Measurements from ENCODE around the gene PKP3. TPM values are rescaled to one million over a fixed set of nuclear protein-coding genes. Genes with fewer than 3 reads are reported as not detected.

PKP3 gene
- total and polyA plus RNA-seq, 9 of the 15 experiments (the other 6 are each of a cell fraction or from before 2014, with no cell fraction given), result 0.11 to 110 (median 30.7) TPM

GRCh38 chr11:352456-353031, 41.5 kb upstream of the PKP3 start (continued):
- no peak for TF ChIP-seq NKRF (IDR thresholded peaks at IDR 0.05; ENCODE audit: borderline replicate concordance)

GRCh38 chr11:353179-353873, 40.7 kb upstream of the PKP3 start:
- 14% methylated on average over 16 of the region's 16 CpGs for WGBS (ENCODE audit: insufficient coverage, low coverage, missing lambda C conversion rate)
- CTCF ChIA-PET (ENCODE audit: low intra/inter-chr PET ratio), result interaction anchor here (0.7 kb wide), 1 partner anchor 24 kb away, joined by 3 read pairs; no protein-coding TSS in a partner anchor
- Histone ChIP-seq H3K27me3 (ENCODE audit: control insufficient read depth in 2 of 2, insufficient read depth in 2 of 2, low read length in 2 of 2) (no peaks in the 10 kb centered on the region; a peak in 1 of 5 replicates), H4K20me1 (replicated peaks; ENCODE audit: control insufficient read depth, insufficient read depth, low read length) (no peaks in the 10 kb centered on the region), H3K4me1 (replicated peaks in 1 of 2; ENCODE audit: control insufficient read depth in 2 of 2, insufficient read depth in 2 of 2, low read length in 2 of 2) (peaks cover 65 to 69% of the 10 kb centered on the region in 2 experiments), H3K9me1 (ENCODE audit: control insufficient read depth, insufficient read depth, low read length) (no peaks in the 10 kb centered on the region), H3K4me2 (ENCODE audit: insufficient read depth, low read length) (peak overlapping the region; percentile 75), H3K36me3 (ENCODE audit: control insufficient read depth, insufficient read depth, low read length) (no peaks in the 10 kb centered on the region; the same call in 2 of the 3 replicates), H3K27ac (ENCODE audit: extremely low read depth, low read depth, low read length) (peak overlapping the region; percentile 98), H3K79me2 (ENCODE audit: control insufficient read depth, insufficient read depth, low read length) (peaks cover 8% of the 10 kb centered on the region; the same call in 1 of the 3 replicates), H3K9ac (ENCODE audit: insufficient read depth in 1 of 2, low read depth in 2 of 2, low read length in 2 of 2) (peak overlapping the region; percentile 65 to 87), H3K9me3 (replicated peaks; ENCODE audit: control insufficient read depth, insufficient read depth, low read depth, low read length) (peaks cover 9% of the 10 kb centered on the region), H2AFZ (ENCODE audit: low read depth, low read length) (peak overlapping the region; percentile 80), H3K4me3 (no peak overlapping the region)
- POLR2A ChIA-PET, result interaction anchor here (1.1 to 1.5 kb wide), 3 partner anchors 13 to 137 kb away, joined by 3 to 6 read pairs (median 5); no protein-coding TSS in a partner anchor
- BruUV-seq (replicated peaks), result no TSS peak
- in situ Hi-C loops (cut with MboI), result loop anchor here (5.0 kb wide), 1 partner anchor 41 kb away; the partner anchor contains the start of gene IFITM1
- peak; percentile 53 for ATAC-seq
- DNase-seq (ENCODE audit: extremely low read depth in 1 of 4, low spot score in 3 of 4), result peak in 3 of 4 experiments; percentile 14 to 78 (median 44)
- peak; percentile 67 for FAIRE-seq
- intact Hi-C loops (cut with micrococcal nuclease), result loop anchor here (5.0 kb wide), 1 partner anchor 86 kb away; no protein-coding TSS in a partner anchor
- TF ChIP-seq ZNF165 (CRISPR knock-in tag; IDR thresholded peaks at IDR 0.05; ENCODE audit: borderline replicate concordance) (0 out of 2 replicates have a peak, but pooled peaks have one; percentile 26), STAT5A (IDR thresholded peaks at IDR 0.05; ENCODE audit: borderline replicate concordance, low read length) (no peak), ZBTB1 (CRISPR knock-in tag; IDR thresholded peaks at IDR 0.05; ENCODE audit: borderline replicate concordance, low read depth) (no peak), ZNF584 (CRISPR knock-in tag; IDR thresholded peaks at IDR 0.05; ENCODE audit: low read depth) (0 out of 2 replicates have a peak, but pooled peaks have one; percentile 32), PCBP2 (IDR thresholded peaks at IDR 0.05; ENCODE audit: low read depth, low read length, poor library complexity, severe bottlenecking) (no peak), KDM1A (IDR thresholded peaks at IDR 0.05) (0 out of 4 replicates have a peak, but pooled peaks of 1 of the 2 experiments have one; percentile 16), DMBX1 (CRISPR knock-in tag; IDR thresholded peaks at IDR 0.05; ENCODE audit: borderline replicate concordance) (0 out of 2 replicates have a peak, but pooled peaks have one; percentile 50), COPS2 (conservative IDR thresholded peaks at IDR 0.05) (no peak), FOXJ2 (tag; IDR thresholded peaks at IDR 0.05) (0 out of 2 replicates have a peak, but pooled peaks have one; percentile 42), ZNF551 (CRISPR knock-in tag; IDR thresholded peaks at IDR 0.05) (no peak)
- TF ChIP-seq, protein P1, sequence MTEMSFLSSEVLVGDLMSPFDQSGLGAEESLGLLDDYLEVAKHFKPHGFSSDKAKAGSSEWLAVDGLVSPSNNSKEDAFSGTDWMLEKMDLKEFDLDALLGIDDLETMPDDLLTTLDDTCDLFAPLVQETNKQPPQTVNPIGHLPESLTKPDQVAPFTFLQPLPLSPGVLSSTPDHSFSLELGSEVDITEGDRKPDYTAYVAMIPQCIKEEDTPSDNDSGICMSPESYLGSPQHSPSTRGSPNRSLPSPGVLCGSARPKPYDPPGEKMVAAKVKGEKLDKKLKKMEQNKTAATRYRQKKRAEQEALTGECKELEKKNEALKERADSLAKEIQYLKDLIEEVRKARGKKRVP (CRISPR knock-in tag; IDR thresholded peaks at IDR 0.05), result no peak

Data from K562 (cell line).